A673 (cell line): ENCODE measurements around the gene KBTBD12. TPM values are rescaled to one million over a fixed set of nuclear protein-coding genes. Genes with fewer than 3 reads are reported as not detected.
A peak's percentile ranks its signal among the peaks of the same experiment; 100 is the strongest.

Experiments used
- BruUV-seq: library from RNA; stranded (reverse); fragments of 400-500 nt; replicated peaks from 2 replicates; lab custom pipeline; 2021; lab: Mats Ljungman, UMichigan
- CTCF ChIA-PET: fragments of 300-600 bp; sonication (Branson Sonifier 250); formaldehyde crosslinking; loops from one replicate; lab custom pipeline; 2022; ENCODE audit warnings: antibody characterized with exemption; lab: Charles Lee
- POLR2A ChIA-PET: fragments of 300-600 bp; sonication (Branson Sonifier 250); formaldehyde crosslinking; loops from one replicate; lab custom pipeline; 2022; ENCODE audit warnings: antibody characterized with exemption; ENCODE audit not compliant: low non-redundant PET; lab: Charles Lee
- DNase-seq: peaks from one replicate; pipeline ENCODE4 v3.0.0-alpha.2; 2015; ENCODE audit warnings: low spot score
- H3K27ac ChIP-seq: fragments of 200-600 bp; sonication (generic); 2 replicates; pipeline ENCODE4 v1.5.1; 2016; ENCODE audit warnings: mixed run types, low read depth, mild to moderate bottlenecking, mixed read lengths, antibody characterized with exemption, low read length; ENCODE audit not compliant: poor library complexity, severe bottlenecking
- H3K27me3 ChIP-seq: fragments of 200-600 bp; sonication (generic); replicated peaks from 2 replicates; pipeline ENCODE4 v1.6.1; 2017; ENCODE audit warnings: mixed run types, low read depth, mild to moderate bottlenecking, mixed read lengths, antibody characterized with exemption, low read length; ENCODE audit not compliant: insufficient read depth, poor library complexity
- H3K36me3 ChIP-seq: fragments of 200-600 bp; sonication (generic); 2 replicates; pipeline ENCODE4 v1.6.1; 2016; ENCODE audit warnings: mixed run types, mild to moderate bottlenecking, mixed read lengths, antibody characterized with exemption, low read length; ENCODE audit not compliant: insufficient read depth, poor library complexity, severe bottlenecking
- H3K4me1 ChIP-seq: fragments of 200-600 bp; sonication (generic); 2 replicates; pipeline ENCODE4 v1.6.1; 2017; ENCODE audit warnings: mixed run types, mild to moderate bottlenecking, mixed read lengths, antibody characterized with exemption, low read length; ENCODE audit not compliant: insufficient read depth, poor library complexity, severe bottlenecking
- H3K4me3 ChIP-seq: fragments of 200-600 bp; sonication (generic); 2 replicates; pipeline ENCODE4 v1.5.1; 2016; ENCODE audit warnings: low read depth, mixed run types, mild to moderate bottlenecking, mixed read lengths, low read length; ENCODE audit not compliant: poor library complexity, severe bottlenecking
- H3K9me3 ChIP-seq: fragments of 200-600 bp; sonication (generic); 2 replicates; pipeline ENCODE4 v1.6.1; 2016; ENCODE audit warnings: mixed run types, low read depth, mild to moderate bottlenecking, mixed read lengths, antibody characterized with exemption, low read length; ENCODE audit not compliant: poor library complexity, severe bottlenecking
- EZH2 ChIP-seq: fragments of 200-600 bp; sonication (generic); IDR thresholded peaks from 2 replicates; pipeline ENCODE4 v1.6.1; 2017; ENCODE audit warnings: borderline replicate concordance, low read depth, mild to moderate bottlenecking, mixed read lengths, antibody characterized with exemption, low read length; ENCODE audit not compliant: poor library complexity, severe bottlenecking
- intact Hi-C: fragments of 100-400 bp; cut with micrococcal nuclease; formaldehyde crosslinking; loops from one replicate; pipeline ENCODE4 v1.10.0; 2022; ENCODE audit not compliant: unreplicated experiment
- total RNA-seq: library from RNA; stranded (reverse); gene quantifications from 2 replicates; pipeline ENCODE4 v1.2.3, GENCODE V29; 2021
- TF ChIP-seq, protein P1 (sequence below): fragments of 300-800, 200-600 bp; sonication (generic); conservative IDR thresholded peaks from 2 replicates; pipeline ENCODE4 v1.5.1; 2017; ENCODE audit warnings: low read depth, mild to moderate bottlenecking, antibody characterized with exemption, low read length, moderate library complexity, mixed read lengths

Gene KBTBD12
- total RNA-seq, 1 experiment from 2014 or later = not detected

DNA sequence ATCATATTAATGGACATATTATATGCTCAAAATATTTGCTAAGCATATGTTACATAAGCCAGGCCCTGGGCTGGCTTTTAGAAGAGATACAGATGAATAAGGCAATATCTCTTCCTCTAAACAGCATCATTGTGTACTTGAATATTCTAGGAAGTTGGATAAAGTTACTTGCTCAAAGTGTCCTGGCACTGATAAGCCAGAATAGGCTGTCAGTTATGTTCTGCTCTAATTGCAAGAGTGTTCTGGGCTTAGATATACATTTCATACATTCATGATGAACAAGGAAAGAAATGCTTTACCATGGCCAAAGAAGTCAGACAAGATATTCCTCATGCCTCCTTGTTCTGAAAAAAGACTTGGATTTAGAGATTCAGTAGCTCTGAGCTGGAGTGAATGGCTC, 40.7 kb downstream of the KBTBD12 start:
- H3K4me3 ChIP-seq = no peak overlapping the region
- no peak overlapping the region for H3K27ac ChIP-seq
- CTCF ChIA-PET = no interaction called here
- no TSS peak for BruUV-seq
- no peaks in the 10 kb centered on the region for H3K36me3 ChIP-seq
- no peaks in the 10 kb centered on the region for H3K9me3 ChIP-seq
- peaks cover 9% of the 10 kb centered on the region for H3K27me3 ChIP-seq
- no peaks in the 10 kb centered on the region for H3K4me1 ChIP-seq
- POLR2A ChIA-PET = no interaction called here
- DNase-seq = no peak
- TF ChIP-seq, protein P1, sequence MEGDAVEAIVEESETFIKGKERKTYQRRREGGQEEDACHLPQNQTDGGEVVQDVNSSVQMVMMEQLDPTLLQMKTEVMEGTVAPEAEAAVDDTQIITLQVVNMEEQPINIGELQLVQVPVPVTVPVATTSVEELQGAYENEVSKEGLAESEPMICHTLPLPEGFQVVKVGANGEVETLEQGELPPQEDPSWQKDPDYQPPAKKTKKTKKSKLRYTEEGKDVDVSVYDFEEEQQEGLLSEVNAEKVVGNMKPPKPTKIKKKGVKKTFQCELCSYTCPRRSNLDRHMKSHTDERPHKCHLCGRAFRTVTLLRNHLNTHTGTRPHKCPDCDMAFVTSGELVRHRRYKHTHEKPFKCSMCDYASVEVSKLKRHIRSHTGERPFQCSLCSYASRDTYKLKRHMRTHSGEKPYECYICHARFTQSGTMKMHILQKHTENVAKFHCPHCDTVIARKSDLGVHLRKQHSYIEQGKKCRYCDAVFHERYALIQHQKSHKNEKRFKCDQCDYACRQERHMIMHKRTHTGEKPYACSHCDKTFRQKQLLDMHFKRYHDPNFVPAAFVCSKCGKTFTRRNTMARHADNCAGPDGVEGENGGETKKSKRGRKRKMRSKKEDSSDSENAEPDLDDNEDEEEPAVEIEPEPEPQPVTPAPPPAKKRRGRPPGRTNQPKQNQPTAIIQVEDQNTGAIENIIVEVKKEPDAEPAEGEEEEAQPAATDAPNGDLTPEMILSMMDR = no peak
- no peak for TF ChIP-seq EZH2
- intact Hi-C loops = no loop called here

DNA sequence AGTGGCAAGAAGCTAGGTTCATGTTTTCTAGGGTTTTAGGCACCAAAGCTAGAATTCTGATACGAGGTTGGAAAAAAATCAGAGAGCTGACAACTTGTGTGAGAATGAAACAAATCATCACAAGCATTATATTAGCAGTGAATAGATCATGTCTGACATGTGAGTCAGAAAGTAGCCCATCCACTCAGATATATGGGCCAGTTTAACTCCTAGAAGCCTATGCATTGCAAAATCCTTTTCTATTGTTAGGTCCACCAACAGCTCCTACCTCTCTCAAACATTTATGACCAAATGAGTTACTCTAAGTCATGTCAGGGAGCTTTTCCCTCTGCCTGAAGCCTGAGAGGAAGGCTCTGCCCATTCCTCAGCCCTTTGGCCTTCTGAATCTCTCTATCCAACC, 44.0 kb downstream of the KBTBD12 start:
- CTCF ChIA-PET = no interaction called here
- no TSS peak for BruUV-seq
- Histone ChIP-seq H3K27ac (no peak overlapping the region), H3K4me3 (no peak overlapping the region), H3K27me3 (peaks cover 9% of the 10 kb centered on the region), H3K4me1 (no peaks in the 10 kb centered on the region), H3K36me3 (no peaks in the 10 kb centered on the region), H3K9me3 (no peaks in the 10 kb centered on the region)
- intact Hi-C loops = no loop called here
- no peak for DNase-seq
- TF ChIP-seq, protein P1 = no peak
- POLR2A ChIA-PET = no interaction called here

DNA sequence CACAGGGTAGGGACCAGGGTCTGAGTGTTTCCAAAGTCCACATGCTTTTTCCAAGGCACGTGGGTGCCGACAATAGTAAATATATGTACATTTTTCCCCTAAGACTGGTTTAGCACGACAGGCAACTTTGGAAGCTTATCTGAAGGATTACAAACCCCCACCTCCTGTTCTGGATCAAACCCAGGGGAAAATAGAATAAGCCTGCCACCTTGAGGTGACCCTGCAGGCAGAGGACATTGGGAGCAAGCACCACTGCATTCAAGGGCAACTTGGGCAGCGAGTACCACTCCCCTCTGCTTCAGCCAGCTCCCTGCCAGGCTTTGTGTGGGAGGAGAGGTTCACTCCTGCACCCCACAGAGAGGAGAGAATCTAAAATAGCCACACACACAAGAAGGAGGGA, 44.8 kb downstream of the KBTBD12 start:
- DNase-seq = peak; percentile 24
- TF ChIP-seq EZH2 = no peak
- TF ChIP-seq, protein P1 = peak; percentile 40; the same call in 1 of the 2 replicates
- ChIA-PET POLR2A (no interaction called here), CTCF (interaction anchor here (1.0 kb wide), 1 partner anchor 384 kb away, joined by 3 read pairs; no protein-coding TSS in a partner anchor)
- Histone ChIP-seq H3K9me3 (no peaks in the 10 kb centered on the region), H3K27me3 (peaks cover 13% of the 10 kb centered on the region), H3K4me1 (no peaks in the 10 kb centered on the region), H3K36me3 (no peaks in the 10 kb centered on the region), H3K4me3 (no peak overlapping the region), H3K27ac (no peak overlapping the region)
- intact Hi-C loops = no loop called here
- BruUV-seq = no TSS peak
